Adrenal gland (tissue), 5 donors: ENCODE data around the gene MEGF11.

Experiments used
- POLR2A ChIP-seq, 2 donors: fragments of 450-650 bp; IDR thresholded peaks; one replicate each; pipeline ENCODE4 v1.6.1; 2017; ENCODE audit warnings: antibody characterized with exemption in 2 of 2, mild to moderate bottlenecking in 2 of 2, moderate library complexity in 1 of 2
- TF ChIP-seq, protein P1 (sequence below), 6 experiments: fragments of 450-650 bp in 4 of 6; fragments of 200-600 bp in 2 of 6; sonication (generic) in 1 of 6; IDR thresholded peaks; 1 replicate in 5 of 6; 2 replicates in 1 of 6; pipeline versions ENCODE4 v1.5.1 to v1.8.0; 2016 to 2021; ENCODE audit warnings: antibody characterized with exemption in 6 of 6, mild to moderate bottlenecking in 2 of 6, moderate library complexity in 1 of 6
- donor health status: DM: no; HTN: no; CAD: no.

- TF ChIP-seq, protein P1, sequence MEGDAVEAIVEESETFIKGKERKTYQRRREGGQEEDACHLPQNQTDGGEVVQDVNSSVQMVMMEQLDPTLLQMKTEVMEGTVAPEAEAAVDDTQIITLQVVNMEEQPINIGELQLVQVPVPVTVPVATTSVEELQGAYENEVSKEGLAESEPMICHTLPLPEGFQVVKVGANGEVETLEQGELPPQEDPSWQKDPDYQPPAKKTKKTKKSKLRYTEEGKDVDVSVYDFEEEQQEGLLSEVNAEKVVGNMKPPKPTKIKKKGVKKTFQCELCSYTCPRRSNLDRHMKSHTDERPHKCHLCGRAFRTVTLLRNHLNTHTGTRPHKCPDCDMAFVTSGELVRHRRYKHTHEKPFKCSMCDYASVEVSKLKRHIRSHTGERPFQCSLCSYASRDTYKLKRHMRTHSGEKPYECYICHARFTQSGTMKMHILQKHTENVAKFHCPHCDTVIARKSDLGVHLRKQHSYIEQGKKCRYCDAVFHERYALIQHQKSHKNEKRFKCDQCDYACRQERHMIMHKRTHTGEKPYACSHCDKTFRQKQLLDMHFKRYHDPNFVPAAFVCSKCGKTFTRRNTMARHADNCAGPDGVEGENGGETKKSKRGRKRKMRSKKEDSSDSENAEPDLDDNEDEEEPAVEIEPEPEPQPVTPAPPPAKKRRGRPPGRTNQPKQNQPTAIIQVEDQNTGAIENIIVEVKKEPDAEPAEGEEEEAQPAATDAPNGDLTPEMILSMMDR (IDR thresholded peaks at IDR 0.05) = no peak
- TF ChIP-seq POLR2A (IDR thresholded peaks at IDR 0.05) = no peak
Observed at GRCh38 chr15:65906396-65906795, 347.2 kb downstream of the MEGF11 start.
